ENCODE measurements around the gene UPF2.

Gene UPF2

GRCh38 chr10:11886851-11887250 lies 155.8 kb downstream of the UPF2 start:
- no peak for DNase-seq (ENCODE audit: low read depth in 2 of 2, low spot score in 1 of 2)

GRCh38 chr10:11886138-11886474 lies 156.5 kb downstream of the UPF2 start:
- no peak for DNase-seq (ENCODE audit: low read depth in 2 of 2, low spot score in 1 of 2)

- no peak for DNase-seq (ENCODE audit: low read depth in 2 of 2, low spot score in 1 of 2)
Measured at GRCh38 chr10:11885437-11886137, 157.0 kb downstream of the UPF2 start.

GRCh38 chr10:11884706-11885423 lies 157.7 kb downstream of the UPF2 start:
- no peak for DNase-seq (ENCODE audit: low read depth in 2 of 2, low spot score in 1 of 2)

GRCh38 chr10:11882646-11883375 lies 159.8 kb downstream of the UPF2 start:
- no peak for DNase-seq (ENCODE audit: low read depth in 2 of 2, low spot score in 1 of 2)

GRCh38 chr10:11881477-11882417 lies 160.9 kb downstream of the UPF2 start:
- no peak for DNase-seq (ENCODE audit: low read depth in 2 of 2, low spot score in 1 of 2)

GRCh38 chr10:11881030-11881476 lies 161.6 kb downstream of the UPF2 start:
- DNase-seq (ENCODE audit: low read depth in 2 of 2, low spot score in 1 of 2), result no peak

- no peak for DNase-seq (ENCODE audit: low read depth in 2 of 2, low spot score in 1 of 2)
Measured at GRCh38 chr10:11880151-11881029, 162.2 kb downstream of the UPF2 start.

GRCh38 chr10:11879387-11880094 lies 163.1 kb downstream of the UPF2 start:
- no peak for DNase-seq (ENCODE audit: low read depth in 2 of 2, low spot score in 1 of 2)

- no peak for DNase-seq (ENCODE audit: low read depth in 2 of 2, low spot score in 1 of 2)
Measured at GRCh38 chr10:11878776-11879175, 163.8 kb downstream of the UPF2 start.

GRCh38 chr10:11877591-11877905 lies 165.1 kb downstream of the UPF2 start:
- no peak for DNase-seq (ENCODE audit: low read depth in 2 of 2, low spot score in 1 of 2)

GRCh38 chr10:11876805-11877590 lies 165.6 kb downstream of the UPF2 start:
- no peak for DNase-seq (ENCODE audit: low read depth in 2 of 2, low spot score in 1 of 2)

GRCh38 chr10:11876324-11876723 lies 166.3 kb downstream of the UPF2 start:
- DNase-seq (ENCODE audit: low read depth in 2 of 2, low spot score in 1 of 2), result no peak

GRCh38 chr10:11875494-11876281 lies 166.9 kb downstream of the UPF2 start:
- no peak for DNase-seq (ENCODE audit: low read depth in 2 of 2, low spot score in 1 of 2)

- DNase-seq (ENCODE audit: low read depth in 2 of 2, low spot score in 1 of 2), result peak in 1 of 2 donors; percentile 15
Measured at GRCh38 chr10:11874568-11875493, 167.8 kb downstream of the UPF2 start.

- no peak for DNase-seq (ENCODE audit: low read depth in 2 of 2, low spot score in 1 of 2)
Measured at GRCh38 chr10:11871466-11871865, 171.1 kb downstream of the UPF2 start.

- no peak for DNase-seq (ENCODE audit: low read depth in 2 of 2, low spot score in 1 of 2)
Measured at GRCh38 chr10:11870900-11871400, 171.7 kb downstream of the UPF2 start.

Data from stimulated activated CD8-positive, alpha-beta memory T cell treated with anti-CD3 and anti-CD28 coated beads, Interleukin-4, amount 100 ng/mL, for 1 hour (primary cell).